Astrocyte (in vitro differentiated cells and primary cell): ENCODE results near the gene ITGA2. TPM values are rescaled to one million over a fixed set of nuclear protein-coding genes. Genes with fewer than 3 reads are reported as not detected.

Experiments
- DNase-seq: peaks from one replicate; pipeline ENCODE4 v3.0.0-alpha.2; 2010; ENCODE audit warnings: low read depth
- FAIRE-seq: peaks from 2 replicates; lab custom pipeline; 2011; peaks lifted over from hg19 to GRCh38; lab: Jason Lieb, UNC
- H2AFZ ChIP-seq: 2 replicates; pipeline ENCODE4 v1.6.0; 2012; ENCODE audit warnings: low read depth, low read length, inconsistent platforms
- H3K27ac ChIP-seq: 2 replicates; pipeline ENCODE4 v1.5.1; 2011; ENCODE audit warnings: low read depth, low read length, inconsistent platforms
- H3K27me3 ChIP-seq: 2 replicates; pipeline ENCODE4 v1.6.0; 2011; ENCODE audit warnings: low read length, inconsistent platforms; ENCODE audit not compliant: insufficient read depth
- H3K36me3 ChIP-seq: 2 replicates; pipeline ENCODE4 v1.5.1; 2011; ENCODE audit warnings: low read length, inconsistent platforms; ENCODE audit not compliant: insufficient read depth
- H3K4me1 ChIP-seq: 2 replicates; pipeline ENCODE4 v1.5.1; 2011; ENCODE audit warnings: low read length, inconsistent platforms; ENCODE audit not compliant: insufficient read depth
- H3K4me2 ChIP-seq: 2 replicates; pipeline ENCODE4 v1.6.0; 2012; ENCODE audit warnings: low read length, inconsistent platforms
- H3K4me3 ChIP-seq: 2 replicates; pipeline ENCODE4 v1.5.1; 2011; ENCODE audit warnings: low read depth, mild to moderate bottlenecking, low read length, inconsistent platforms; ENCODE audit not compliant: insufficient read depth
- H3K79me2 ChIP-seq: 2 replicates; pipeline ENCODE4 v1.6.0; 2012; ENCODE audit warnings: mild to moderate bottlenecking, low read length, inconsistent platforms; ENCODE audit not compliant: insufficient read depth
- H3K9ac ChIP-seq: 2 replicates; pipeline ENCODE4 v1.6.0; 2012; ENCODE audit warnings: mild to moderate bottlenecking, low read length, inconsistent platforms
- H3K9me3 ChIP-seq: 2 replicates; pipeline ENCODE4 v1.5.1; 2012; ENCODE audit warnings: low read depth, mild to moderate bottlenecking, low read length, inconsistent platforms; ENCODE audit not compliant: insufficient read depth
- H4K20me1 ChIP-seq: 2 replicates; pipeline ENCODE4 v1.6.0; 2012; ENCODE audit warnings: low read length, inconsistent platforms; ENCODE audit not compliant: insufficient read depth
- H3K27ac Mint-ChIP-seq: one replicate; pipeline ENCODE4 v1.8.0; 2021; ENCODE audit warnings: mild to moderate bottlenecking, mixed read lengths; ENCODE audit not compliant: unreplicated experiment
- H3K27me3 Mint-ChIP-seq: one replicate; pipeline ENCODE4 v1.8.0; 2021; ENCODE audit warnings: low read depth, mixed read lengths; ENCODE audit not compliant: unreplicated experiment
- H3K36me3 Mint-ChIP-seq: one replicate; pipeline ENCODE4 v1.8.0; 2021; ENCODE audit warnings: low read depth, mixed read lengths; ENCODE audit not compliant: unreplicated experiment
- H3K4me1 Mint-ChIP-seq: one replicate; pipeline ENCODE4 v1.8.0; 2021; ENCODE audit warnings: low read depth, mixed read lengths; ENCODE audit not compliant: unreplicated experiment
- H3K4me3 Mint-ChIP-seq: one replicate; pipeline ENCODE4 v1.8.0; 2021; ENCODE audit warnings: mild to moderate bottlenecking, moderate library complexity, mixed read lengths; ENCODE audit not compliant: unreplicated experiment
- H3K9me3 Mint-ChIP-seq: one replicate; pipeline ENCODE4 v1.8.0; 2021; ENCODE audit warnings: mild to moderate bottlenecking, mixed read lengths; ENCODE audit not compliant: unreplicated experiment
- EZH2 ChIP-seq: IDR thresholded peaks from 2 replicates; pipeline ENCODE4 v1.6.1; 2012; ENCODE audit warnings: mild to moderate bottlenecking, low read length, inconsistent platforms; ENCODE audit not compliant: insufficient read depth
- total RNA-seq: library from RNA; stranded (reverse); gene quantifications from 2 replicates; pipeline ENCODE4 v1.2.1, GENCODE V29; 2021
- TF ChIP-seq, protein P1 (sequence below): IDR thresholded peaks from 2 replicates; pipeline ENCODE4 v1.5.1; 2011; ENCODE audit warnings: low read depth, mild to moderate bottlenecking, inconsistent platforms, low read length, moderate library complexity; ENCODE audit not compliant: insufficient read depth

ITGA2 gene
- total RNA-seq, 1 donor from 2014 or later: 35.9 TPM

DNA sequence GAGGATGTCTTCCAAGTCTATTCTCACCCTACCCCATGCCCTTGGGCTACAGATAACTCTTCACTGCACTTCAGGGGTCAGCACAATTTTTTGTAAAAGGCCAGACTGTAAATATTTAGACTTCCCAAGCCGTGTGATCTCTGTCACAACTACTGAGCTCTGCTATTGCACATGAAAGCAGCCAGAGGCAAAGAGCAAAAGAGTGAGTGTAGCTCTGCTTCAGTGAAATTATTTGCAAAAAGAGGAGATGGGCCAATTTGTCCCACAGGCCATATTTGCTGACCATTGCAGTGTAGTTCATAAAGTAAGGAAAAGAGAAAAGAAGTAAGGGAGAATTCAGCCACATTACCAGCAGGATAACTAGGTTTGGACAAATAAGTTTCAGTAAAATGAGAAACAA, 127.4 kb downstream of the ITGA2 start:
- H3K4me1 Mint-ChIP-seq: no peaks in the 10 kb centered on the region
- Histone ChIP-seq H3K9ac (no peak overlapping the region), H3K4me2 (no peak overlapping the region), H4K20me1 (no peaks in the 10 kb centered on the region), H2AFZ (no peak overlapping the region), H3K4me3 (no peak overlapping the region), H3K27me3 (no peaks in the 10 kb centered on the region), H3K27ac (no peak overlapping the region), H3K36me3 (no peaks in the 10 kb centered on the region), H3K79me2 (no peaks in the 10 kb centered on the region), H3K4me1 (no peaks in the 10 kb centered on the region), H3K9me3 (no peaks in the 10 kb centered on the region)
- no peak overlapping the region for H3K4me3 Mint-ChIP-seq
- no peaks in the 10 kb centered on the region for H3K9me3 Mint-ChIP-seq
- DNase-seq (no peak), FAIRE-seq (no peak)
- H3K36me3 Mint-ChIP-seq: no peaks in the 10 kb centered on the region
- TF ChIP-seq, protein P1, sequence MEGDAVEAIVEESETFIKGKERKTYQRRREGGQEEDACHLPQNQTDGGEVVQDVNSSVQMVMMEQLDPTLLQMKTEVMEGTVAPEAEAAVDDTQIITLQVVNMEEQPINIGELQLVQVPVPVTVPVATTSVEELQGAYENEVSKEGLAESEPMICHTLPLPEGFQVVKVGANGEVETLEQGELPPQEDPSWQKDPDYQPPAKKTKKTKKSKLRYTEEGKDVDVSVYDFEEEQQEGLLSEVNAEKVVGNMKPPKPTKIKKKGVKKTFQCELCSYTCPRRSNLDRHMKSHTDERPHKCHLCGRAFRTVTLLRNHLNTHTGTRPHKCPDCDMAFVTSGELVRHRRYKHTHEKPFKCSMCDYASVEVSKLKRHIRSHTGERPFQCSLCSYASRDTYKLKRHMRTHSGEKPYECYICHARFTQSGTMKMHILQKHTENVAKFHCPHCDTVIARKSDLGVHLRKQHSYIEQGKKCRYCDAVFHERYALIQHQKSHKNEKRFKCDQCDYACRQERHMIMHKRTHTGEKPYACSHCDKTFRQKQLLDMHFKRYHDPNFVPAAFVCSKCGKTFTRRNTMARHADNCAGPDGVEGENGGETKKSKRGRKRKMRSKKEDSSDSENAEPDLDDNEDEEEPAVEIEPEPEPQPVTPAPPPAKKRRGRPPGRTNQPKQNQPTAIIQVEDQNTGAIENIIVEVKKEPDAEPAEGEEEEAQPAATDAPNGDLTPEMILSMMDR: no peak
- TF ChIP-seq EZH2: no peak
- no peaks in the 10 kb centered on the region for H3K27me3 Mint-ChIP-seq
- H3K27ac Mint-ChIP-seq: no peak overlapping the region

DNA sequence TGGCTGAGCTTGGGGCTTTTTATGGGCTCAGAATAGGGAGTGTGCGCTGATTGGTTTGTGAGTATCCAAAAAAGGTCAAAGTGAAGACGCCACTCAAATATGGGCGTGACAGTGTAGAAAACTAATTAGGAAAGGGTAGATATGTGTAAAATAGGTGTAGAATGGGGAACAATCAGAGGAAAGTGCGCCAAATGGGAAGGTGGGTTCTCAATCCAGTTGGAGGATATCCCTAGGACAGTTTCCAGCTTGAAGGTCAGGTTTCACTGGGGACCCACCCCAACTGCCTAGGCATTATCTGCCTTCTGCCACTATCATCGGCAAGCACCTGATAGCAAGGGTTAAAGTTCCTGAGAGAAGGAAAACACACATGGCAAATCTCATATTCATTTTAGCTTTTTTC, 129.7 kb downstream of the ITGA2 start:
- no peak overlapping the region for H3K27ac ChIP-seq
- Mint-ChIP-seq H3K4me1 (no peaks in the 10 kb centered on the region), H3K4me3 (no peak overlapping the region), H3K27me3 (no peaks in the 10 kb centered on the region), H3K27ac (no peak overlapping the region), H3K36me3 (no peaks in the 10 kb centered on the region), H3K9me3 (no peaks in the 10 kb centered on the region)
- H2AFZ ChIP-seq: no peak overlapping the region
- no peak overlapping the region for H3K4me3 ChIP-seq
- no peaks in the 10 kb centered on the region for H4K20me1 ChIP-seq
- no peaks in the 10 kb centered on the region for H3K9me3 ChIP-seq
- no peaks in the 10 kb centered on the region for H3K27me3 ChIP-seq
- H3K4me1 ChIP-seq: no peaks in the 10 kb centered on the region
- DNase-seq (no peak), FAIRE-seq (no peak)
- H3K36me3 ChIP-seq: no peaks in the 10 kb centered on the region
- TF ChIP-seq, protein P1: no peak
- no peak for TF ChIP-seq EZH2
- H3K79me2 ChIP-seq: no peaks in the 10 kb centered on the region
- no peak overlapping the region for H3K4me2 ChIP-seq
- H3K9ac ChIP-seq: no peak overlapping the region

DNA sequence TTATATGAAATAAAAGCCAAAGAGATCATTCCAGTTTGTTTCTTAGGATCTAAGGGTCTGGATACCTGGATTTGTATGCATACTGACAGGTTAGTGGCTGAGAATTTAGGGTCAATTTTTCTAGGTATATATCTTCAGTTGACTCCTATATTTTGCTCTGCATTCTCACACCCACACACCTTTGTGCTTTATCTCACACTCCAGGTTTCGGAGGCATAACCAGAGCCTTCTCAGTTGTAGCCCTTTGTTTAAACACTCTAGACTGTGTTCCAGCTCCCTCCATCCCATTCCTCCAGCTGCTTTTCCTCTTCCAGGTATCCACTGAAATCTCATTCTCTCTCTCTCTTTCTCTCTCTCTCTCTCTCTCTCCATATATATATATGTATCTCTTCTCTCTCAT, 131.0 kb downstream of the ITGA2 start:
- Mint-ChIP-seq H3K27me3 (no peaks in the 10 kb centered on the region), H3K27ac (no peak overlapping the region), H3K9me3 (no peaks in the 10 kb centered on the region), H3K36me3 (no peaks in the 10 kb centered on the region), H3K4me3 (no peak overlapping the region), H3K4me1 (no peaks in the 10 kb centered on the region)
- TF ChIP-seq, protein P1: no peak
- TF ChIP-seq EZH2: no peak
- Histone ChIP-seq H3K79me2 (no peaks in the 10 kb centered on the region), H4K20me1 (no peaks in the 10 kb centered on the region), H2AFZ (no peak overlapping the region), H3K27ac (no peak overlapping the region), H3K27me3 (no peaks in the 10 kb centered on the region), H3K9me3 (no peaks in the 10 kb centered on the region), H3K9ac (no peak overlapping the region), H3K4me1 (no peaks in the 10 kb centered on the region), H3K4me3 (no peak overlapping the region), H3K36me3 (no peaks in the 10 kb centered on the region), H3K4me2 (no peak overlapping the region)
- FAIRE-seq (no peak), DNase-seq (no peak)
